ENCODE data around the gene PTPRT. TPM values are rescaled to one million over a fixed set of nuclear protein-coding genes. Genes with fewer than 3 reads are reported as not detected.

The PTPRT gene
- total and polyA plus RNA-seq, 2 experiments from 2014 or later: not detected

- H3K27ac ChIP-seq (ENCODE audit: low read depth): no peak overlapping the region
- peaks cover 100% of the 10 kb centered on the region for H3K9me3 Mint-ChIP-seq
- H3K79me2 ChIP-seq (replicated peaks; ENCODE audit: insufficient read depth): no peaks in the 10 kb centered on the region
- DNase-seq (ENCODE audit: low spot score): no peak
- H3K36me3 Mint-ChIP-seq (ENCODE audit: low read depth): peaks cover 38% of the 10 kb centered on the region
- ATAC-seq: no peak
- TF ChIP-seq JUNB (IDR thresholded peaks at IDR 0.05; ENCODE audit: unreplicated experiment) (no peak), POLR2AphosphoS5 (IDR thresholded peaks at IDR 0.05; ENCODE audit: low read depth) (no peak), ZNF114 (CRISPR knock-in tag; IDR thresholded peaks at IDR 0.05) (no peak), ZNF331 (CRISPR knock-in tag; IDR thresholded peaks at IDR 0.05; ENCODE audit: low read depth) (no peak), EZH2 (IDR thresholded peaks at IDR 0.05; ENCODE audit: low read depth, unreplicated experiment) (no peak), STAT1 (IDR thresholded peaks at IDR 0.05; ENCODE audit: unreplicated experiment) (no peak), CTCF (conservative IDR thresholded peaks at IDR 0.05; ENCODE audit: low read depth in 2 of 2) (no peak)
- H3F3A ChIP-seq (replicated peaks; ENCODE audit: low read depth): no peaks in the 10 kb centered on the region
- no peak overlapping the region for H2AFZ ChIP-seq
- H3K4me1 Mint-ChIP-seq: no peaks in the 10 kb centered on the region
- H3K36me3 ChIP-seq (ENCODE audit: insufficient read depth): no peaks in the 10 kb centered on the region
- H3K4me3 ChIP-seq: no peak overlapping the region
- H3K27me3 Mint-ChIP-seq (ENCODE audit: insufficient read depth, low read depth, poor library complexity): peaks cover 3% of the 10 kb centered on the region
- no peak overlapping the region for H3K4me2 ChIP-seq
- no peaks in the 10 kb centered on the region for H3K4me1 ChIP-seq (ENCODE audit: insufficient read depth)
- H3K27me3 ChIP-seq (ENCODE audit: insufficient read depth): no peaks in the 10 kb centered on the region
- H3K4me3 Mint-ChIP-seq: no peak overlapping the region
- H3K27ac Mint-ChIP-seq: no peak overlapping the region
- H4K20me1 ChIP-seq (replicated peaks; ENCODE audit: insufficient read depth): no peaks in the 10 kb centered on the region
- no peaks in the 10 kb centered on the region for H3K9me2 ChIP-seq (ENCODE audit: insufficient read depth)
Measured at GRCh38 chr20:42373049-42373448, 816.7 kb downstream of the PTPRT start.

- DNase-seq (ENCODE audit: low spot score) (no peak), ATAC-seq (no peak)
- peaks cover 47% of the 10 kb centered on the region for H3K36me3 Mint-ChIP-seq (ENCODE audit: low read depth)
- H3K9me2 ChIP-seq (ENCODE audit: insufficient read depth): no peaks in the 10 kb centered on the region
- H4K20me1 ChIP-seq (replicated peaks; ENCODE audit: insufficient read depth): no peaks in the 10 kb centered on the region
- no peaks in the 10 kb centered on the region; the same call in 2 of the 3 replicates for H3K4me1 Mint-ChIP-seq
- no peak overlapping the region for H2AFZ ChIP-seq
- H3F3A ChIP-seq (replicated peaks; ENCODE audit: low read depth): no peaks in the 10 kb centered on the region
- no peak overlapping the region for H3K4me3 Mint-ChIP-seq
- no peak overlapping the region for H3K27ac Mint-ChIP-seq
- no peaks in the 10 kb centered on the region for H3K79me2 ChIP-seq (replicated peaks; ENCODE audit: insufficient read depth)
- H3K27ac ChIP-seq (ENCODE audit: low read depth): no peak overlapping the region
- H3K4me1 ChIP-seq (ENCODE audit: insufficient read depth): no peaks in the 10 kb centered on the region
- H3K27me3 Mint-ChIP-seq (ENCODE audit: insufficient read depth, low read depth, poor library complexity): peaks cover 7% of the 10 kb centered on the region
- no peak overlapping the region for H3K4me3 ChIP-seq
- H3K27me3 ChIP-seq (ENCODE audit: insufficient read depth): no peaks in the 10 kb centered on the region
- no peak overlapping the region for H3K4me2 ChIP-seq
- no peaks in the 10 kb centered on the region for H3K36me3 ChIP-seq (ENCODE audit: insufficient read depth)
- peaks cover 100% of the 10 kb centered on the region for H3K9me3 Mint-ChIP-seq
- TF ChIP-seq JUNB (IDR thresholded peaks at IDR 0.05; ENCODE audit: unreplicated experiment) (no peak), CTCF (conservative IDR thresholded peaks at IDR 0.05; ENCODE audit: low read depth in 2 of 2) (no peak), EZH2 (IDR thresholded peaks at IDR 0.05; ENCODE audit: low read depth, unreplicated experiment) (no peak), REST (IDR thresholded peaks at IDR 0.05; ENCODE audit: unreplicated experiment) (no peak), NANOG (IDR thresholded peaks at IDR 0.05; ENCODE audit: borderline replicate concordance) (no peak), ZNF331 (CRISPR knock-in tag; IDR thresholded peaks at IDR 0.05; ENCODE audit: low read depth) (no peak), ETS1 (IDR thresholded peaks at IDR 0.05) (no peak)
Measured at GRCh38 chr20:42370075-42370474, 819.6 kb downstream of the PTPRT start.
